Measurements from ENCODE around the gene PARP3. TPM values are rescaled to one million over a fixed set of nuclear protein-coding genes. Genes with fewer than 3 reads are reported as not detected.
A peak's percentile ranks its signal among the peaks of the same experiment; 100 is the strongest.

The PARP3 gene
- total and polyA plus RNA-seq, 2 of the 8 experiments (the other 6 are each of a cell fraction or from before 2014, with no cell fraction given), result 1.3 to 1.6 TPM

- TF ChIP-seq TCF12 (IDR thresholded peaks at IDR 0.05; ENCODE audit: low read depth, low read length), result no peak
- peak; percentile 44 to 68; a peak in 2 of 4 replicates for TF ChIP-seq SIN3A (conservative IDR thresholded peaks at IDR 0.05 in 1 of 2, IDR thresholded peaks at IDR 0.05 in 1 of 2; ENCODE audit: low read depth in 1 of 2, low read length in 2 of 2)
- no peak for TF ChIP-seq CHD2 (IDR thresholded peaks at IDR 0.05; ENCODE audit: low read length)
- no peak for TF ChIP-seq HDAC6 (IDR thresholded peaks at IDR 0.05; ENCODE audit: low read depth, low read length)
- no peak for TF ChIP-seq SRF (IDR thresholded peaks at IDR 0.05; ENCODE audit: low read depth, low read length)
- TF ChIP-seq FOSL1 (IDR thresholded peaks at IDR 0.05; ENCODE audit: insufficient read depth, low read depth, low read length), result no peak
- TF ChIP-seq BACH1 (IDR thresholded peaks at IDR 0.05; ENCODE audit: low read length), result no peak
- peak; percentile 85 for TF ChIP-seq CREB1 (IDR thresholded peaks at IDR 0.05)
- TF ChIP-seq POLR2AphosphoS5 (IDR thresholded peaks at IDR 0.05; ENCODE audit: low read depth, low read length), result peak; percentile 49
- TF ChIP-seq ZNF274 (IDR thresholded peaks at IDR 0.05; ENCODE audit: borderline replicate concordance, extremely low read depth, low read length), result no peak
- TF ChIP-seq CTBP2 (IDR thresholded peaks at IDR 0.05; ENCODE audit: borderline replicate concordance, insufficient read depth, insufficient read length, low read length), result peak; percentile 10
- TF ChIP-seq USF2 (IDR thresholded peaks at IDR 0.05; ENCODE audit: low read length), result peak; percentile 75
- TF ChIP-seq CBX8 (IDR thresholded peaks at IDR 0.05; ENCODE audit: borderline replicate concordance, low read depth, low read length), result no peak
- peak in 1 of 2 experiments; percentile 86; a peak in 2 of 3 replicates for TF ChIP-seq POLR2A (IDR thresholded peaks at IDR 0.05; ENCODE audit: control extremely low read depth in 1 of 2, low read depth in 2 of 2, low read length in 2 of 2)
- no peak for TF ChIP-seq CTCF (IDR thresholded peaks at IDR 0.05; ENCODE audit: control extremely low read depth in 1 of 3, insufficient read depth in 1 of 3, low read depth in 1 of 3, low read length in 3 of 3)
- no peak for TF ChIP-seq CEBPB (IDR thresholded peaks at IDR 0.05; ENCODE audit: low read depth, low read length)
- peak; percentile 99 for TF ChIP-seq MAX (IDR thresholded peaks at IDR 0.05)
Measured at GRCh38 chr3:51982838-51983577, 40.8 kb downstream of the PARP3 start, which contains the start of gene ACY1 (continued).
